Midbrain (tissue), 1 donor: ENCODE results near the gene PML.
"Not testable (repeated sequence)": the region's sequence is repeated elsewhere in the genome, so short reads cannot be mapped to it uniquely, and the experiment has no call there.

Experiments
- DNase-seq: peaks from one replicate; lab custom pipeline; 2025; lab: John Stamatoyannopoulos, UW

Gene PML

GRCh38 chr15:73959012-73959581, 35.4 kb upstream of the PML start:
- DNase-seq, result no peak

DNA sequence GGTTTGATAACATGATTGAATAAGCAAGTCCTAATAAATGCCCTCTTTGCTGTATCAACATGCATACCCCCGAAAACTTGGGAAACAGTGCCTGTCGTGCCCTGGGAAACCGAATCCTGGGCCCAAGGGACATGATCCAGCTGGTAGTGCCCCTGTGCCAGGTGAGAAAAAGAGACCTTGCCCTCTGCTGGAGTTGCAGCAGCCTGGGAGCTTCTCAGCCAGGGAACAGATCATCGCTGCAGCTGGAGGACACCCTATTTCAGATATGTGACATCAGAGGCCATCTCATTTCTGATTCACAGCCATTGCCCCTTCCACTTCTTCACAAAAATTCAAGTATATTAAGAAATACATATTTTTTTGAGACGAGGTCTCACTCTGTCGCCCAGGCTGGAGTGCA, 34.7 kb upstream of the PML start:
- DNase-seq, result no peak

GRCh38 chr15:73960472-73961070, 33.9 kb upstream of the PML start:
- not testable (repeated sequence) for DNase-seq

DNA sequence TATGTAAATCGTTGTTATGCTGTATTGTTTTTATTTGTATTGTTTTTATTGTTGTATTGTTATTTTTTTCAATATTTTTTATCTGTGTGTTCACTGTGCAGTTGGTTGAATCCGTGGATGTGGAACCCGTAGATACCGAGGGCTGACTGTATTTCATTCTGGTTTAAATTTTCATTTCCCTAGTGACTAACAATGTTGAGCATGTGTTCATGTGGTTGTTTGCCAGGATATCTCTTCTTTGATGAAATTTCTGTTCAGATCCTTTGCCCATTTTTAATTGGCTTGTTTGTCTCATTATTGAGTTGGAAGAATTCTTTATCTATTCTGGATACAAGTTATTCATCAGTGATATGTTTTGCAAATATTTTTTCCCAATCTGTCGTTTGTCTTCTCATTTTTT, 32.1 kb upstream of the PML start:
- no peak for DNase-seq

GRCh38 chr15:73964736-73965093, 29.8 kb upstream of the PML start:
- peak; percentile 51 for DNase-seq

- no peak for DNase-seq
These were observed 29.3 kb upstream of the PML start for GRCh38 chr15:73965094-73965757.

- DNase-seq, result no peak
These were observed 28.8 kb upstream of the PML start for GRCh38 chr15:73965758-73966113.

DNA sequence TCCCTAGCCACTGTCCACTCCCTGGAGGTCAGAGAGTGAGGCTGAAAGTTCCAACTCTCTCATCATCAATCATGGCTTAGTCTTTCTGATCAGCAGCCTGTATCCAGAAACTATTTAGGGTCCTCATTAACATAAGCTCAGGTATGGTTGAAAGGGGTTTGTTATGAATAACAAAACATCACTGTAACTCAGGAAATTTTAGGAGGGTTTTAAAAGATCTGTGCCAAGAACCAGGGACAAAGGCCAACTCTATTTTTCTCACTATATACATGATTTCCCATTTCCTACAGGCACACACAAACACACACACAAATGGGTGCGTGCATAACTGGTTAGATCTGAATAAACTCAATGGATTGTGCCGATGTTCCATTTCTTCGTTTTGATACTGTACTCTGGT, 26.1 kb upstream of the PML start:
- no peak for DNase-seq

DNA sequence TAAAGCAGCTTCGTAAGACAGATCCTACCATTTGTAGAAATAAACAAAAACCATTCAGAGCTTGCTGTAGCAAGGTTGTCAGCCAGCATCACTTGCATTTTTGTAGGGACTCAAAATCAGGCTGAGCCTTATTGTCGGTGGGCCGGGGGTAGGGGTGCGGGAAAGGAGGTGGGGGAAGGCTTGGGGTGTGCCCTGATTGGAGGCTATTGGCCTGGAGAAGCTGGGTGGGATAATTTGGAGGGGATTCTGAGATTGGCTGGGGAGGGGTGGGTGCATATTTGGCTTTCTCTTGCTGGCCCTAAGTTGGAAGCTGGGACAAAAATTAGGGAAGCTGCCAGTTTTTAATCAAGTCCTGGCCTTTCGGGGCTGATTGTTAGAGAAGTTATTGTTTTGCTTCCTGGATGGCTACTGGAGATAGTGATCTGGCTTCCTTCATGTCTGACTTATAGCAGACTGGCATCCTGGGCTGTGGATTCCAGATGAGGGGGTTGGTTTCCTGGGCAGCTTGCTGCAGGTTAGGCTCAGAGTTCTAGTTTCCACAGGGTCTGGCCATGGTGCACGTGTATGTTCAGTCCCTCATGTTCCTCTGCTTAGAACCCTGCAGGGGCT, 25.3 kb upstream of the PML start:
- DNase-seq, result no peak

- peak; percentile 80 for DNase-seq
These were observed 21.4 kb upstream of the PML start for GRCh38 chr15:73972984-73973682.

GRCh38 chr15:73973683-73974200, 20.8 kb upstream of the PML start:
- not testable (repeated sequence) for DNase-seq

GRCh38 chr15:73975440-73976125, 18.9 kb upstream of the PML start:
- DNase-seq, result not testable (repeated sequence)

GRCh38 chr15:73978896-73979295, 15.6 kb upstream of the PML start:
- DNase-seq, result no peak

DNA sequence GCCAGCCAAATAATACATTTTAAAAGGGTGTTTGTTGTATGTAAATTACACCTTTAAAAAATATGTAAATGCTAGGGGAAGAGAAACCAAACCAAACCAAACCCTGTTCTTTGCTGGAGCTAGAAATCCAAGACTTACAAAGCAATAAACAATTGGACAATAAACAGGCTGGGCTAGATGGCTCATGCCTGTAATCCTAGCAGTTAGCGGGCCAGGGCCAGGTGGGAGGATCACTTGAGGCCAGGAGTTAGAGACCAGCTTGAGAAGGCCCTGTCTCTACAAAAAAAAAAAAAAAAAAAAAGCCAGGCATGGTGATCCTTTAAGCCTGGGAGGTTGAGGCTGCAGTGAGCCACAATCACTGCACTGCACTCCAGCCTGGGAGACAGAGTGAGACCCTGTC, 14.9 kb upstream of the PML start:
- DNase-seq, result no peak

- no peak for DNase-seq
These were observed 12.7 kb upstream of the PML start for GRCh38 chr15:73981761-73982221.

- peak; percentile 65 for DNase-seq
These were observed 12.1 kb upstream of the PML start for GRCh38 chr15:73982222-73982962.

GRCh38 chr15:73983211-73983727, 11.2 kb upstream of the PML start:
- no peak for DNase-seq

GRCh38 chr15:73983773-73984172, 10.7 kb upstream of the PML start:
- no peak for DNase-seq

GRCh38 chr15:73984208-73984979, 10.1 kb upstream of the PML start:
- no peak for DNase-seq
